ENCODE data around the gene ZDHHC16.
"Not testable (repeated sequence)": the region's sequence is repeated elsewhere in the genome, so short reads cannot be mapped to it uniquely, and the experiment has no call there.

The ZDHHC16 gene

GRCh38 chr10:97474918-97475317 lies 28.9 kb downstream of the ZDHHC16 start:
- Histone ChIP-seq H3K36me3 (ENCODE audit: control insufficient read depth, insufficient read depth, low read length) (peaks cover 15% of the 10 kb centered on the region), H3K27me3 (replicated peaks; ENCODE audit: control insufficient read depth, insufficient read depth, low read length) (no peaks in the 10 kb centered on the region), H3K4me3 (replicated peaks; ENCODE audit: low read depth, low read length) (no peak overlapping the region)
- TF ChIP-seq CTCF (IDR thresholded peaks at IDR 0.05; ENCODE audit: insufficient read depth, low read length, poor library complexity, severe bottlenecking) = no peak
- DNase-seq (ENCODE audit: extremely low read depth, insufficient read length) = no peak

GRCh38 chr10:97475936-97476594 lies 30.1 kb downstream of the ZDHHC16 start:
- Histone ChIP-seq H3K27me3 (replicated peaks; ENCODE audit: control insufficient read depth, insufficient read depth, low read length) (no peaks in the 10 kb centered on the region), H3K36me3 (ENCODE audit: control insufficient read depth, insufficient read depth, low read length) (peaks cover 15% of the 10 kb centered on the region), H3K4me3 (replicated peaks; ENCODE audit: low read depth, low read length) (no peak overlapping the region)
- DNase-seq (ENCODE audit: extremely low read depth, insufficient read length) = no peak
- no peak for TF ChIP-seq CTCF (IDR thresholded peaks at IDR 0.05; ENCODE audit: insufficient read depth, low read length, poor library complexity, severe bottlenecking)

- peaks cover 13% of the 10 kb centered on the region for H3K36me3 ChIP-seq (ENCODE audit: control insufficient read depth, insufficient read depth, low read length)
- H3K4me3 ChIP-seq (replicated peaks; ENCODE audit: low read depth, low read length); H3K27me3 ChIP-seq (replicated peaks; ENCODE audit: control insufficient read depth, insufficient read depth, low read length); DNase-seq (ENCODE audit: extremely low read depth, insufficient read length): not testable (repeated sequence)
These were observed 33.4 kb downstream of the ZDHHC16 start for GRCh38 chr10:97479410-97479809.

- TF ChIP-seq CTCF (IDR thresholded peaks at IDR 0.05; ENCODE audit: insufficient read depth, low read length, poor library complexity, severe bottlenecking) = no peak
- Histone ChIP-seq H3K27me3 (replicated peaks; ENCODE audit: control insufficient read depth, insufficient read depth, low read length) (no peaks in the 10 kb centered on the region), H3K4me3 (replicated peaks; ENCODE audit: low read depth, low read length) (no peak overlapping the region), H3K36me3 (ENCODE audit: control insufficient read depth, insufficient read depth, low read length) (peaks cover 13% of the 10 kb centered on the region)
- DNase-seq (ENCODE audit: extremely low read depth, insufficient read length) = no peak
These were observed 34.0 kb downstream of the ZDHHC16 start for GRCh38 chr10:97479939-97480338.

- peaks cover 10% of the 10 kb centered on the region for H3K36me3 ChIP-seq (ENCODE audit: control insufficient read depth, insufficient read depth, low read length)
- no peak overlapping the region for H3K4me3 ChIP-seq (replicated peaks; ENCODE audit: low read depth, low read length)
- no peaks in the 10 kb centered on the region for H3K27me3 ChIP-seq (replicated peaks; ENCODE audit: control insufficient read depth, insufficient read depth, low read length)
- no peak for TF ChIP-seq CTCF (IDR thresholded peaks at IDR 0.05; ENCODE audit: insufficient read depth, low read length, poor library complexity, severe bottlenecking)
- DNase-seq (ENCODE audit: extremely low read depth, insufficient read length) = no peak
These were observed 35.1 kb downstream of the ZDHHC16 start for GRCh38 chr10:97481071-97481470.

- peaks cover 8% of the 10 kb centered on the region for H3K36me3 ChIP-seq (ENCODE audit: control insufficient read depth, insufficient read depth, low read length)
- H3K27me3 ChIP-seq (replicated peaks; ENCODE audit: control insufficient read depth, insufficient read depth, low read length) = no peaks in the 10 kb centered on the region
- H3K4me3 ChIP-seq (replicated peaks; ENCODE audit: low read depth, low read length) = no peak overlapping the region
- TF ChIP-seq CTCF (IDR thresholded peaks at IDR 0.05; ENCODE audit: insufficient read depth, low read length, poor library complexity, severe bottlenecking) = no peak
- no peak for DNase-seq (ENCODE audit: extremely low read depth, insufficient read length)
These were observed 36.4 kb downstream of the ZDHHC16 start for GRCh38 chr10:97482381-97482780.
